ENCODE data around the gene TMEM9.

TMEM9 gene

GRCh38 chr1:201146626-201147390 lies 7.5 kb downstream of the TMEM9 start:
- no peak for DNase-seq (ENCODE audit: low read depth in 2 of 3, low spot score in 2 of 3)

DNA sequence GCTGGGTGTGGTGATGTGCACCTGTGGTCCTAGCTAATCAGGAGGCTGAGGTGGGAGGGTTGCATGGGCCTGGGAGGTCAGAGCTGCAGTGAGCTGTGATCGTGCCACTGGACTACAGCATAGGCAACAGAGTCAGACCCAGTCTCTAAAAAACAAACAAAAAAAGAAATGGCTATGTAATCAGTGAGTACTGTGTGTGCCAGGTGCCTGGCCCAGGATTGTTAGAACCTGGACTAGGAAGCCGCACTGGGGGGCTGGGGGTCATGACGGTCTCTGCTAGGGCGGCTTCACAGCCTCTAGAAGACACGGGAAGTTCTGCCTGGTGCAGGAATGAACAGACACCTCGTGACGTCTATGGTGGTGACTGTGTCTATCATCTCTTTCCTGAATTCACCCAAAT lies 8.5 kb downstream of the TMEM9 start:
- no peak for DNase-seq (ENCODE audit: low read depth in 2 of 3, low spot score in 2 of 3)

DNA sequence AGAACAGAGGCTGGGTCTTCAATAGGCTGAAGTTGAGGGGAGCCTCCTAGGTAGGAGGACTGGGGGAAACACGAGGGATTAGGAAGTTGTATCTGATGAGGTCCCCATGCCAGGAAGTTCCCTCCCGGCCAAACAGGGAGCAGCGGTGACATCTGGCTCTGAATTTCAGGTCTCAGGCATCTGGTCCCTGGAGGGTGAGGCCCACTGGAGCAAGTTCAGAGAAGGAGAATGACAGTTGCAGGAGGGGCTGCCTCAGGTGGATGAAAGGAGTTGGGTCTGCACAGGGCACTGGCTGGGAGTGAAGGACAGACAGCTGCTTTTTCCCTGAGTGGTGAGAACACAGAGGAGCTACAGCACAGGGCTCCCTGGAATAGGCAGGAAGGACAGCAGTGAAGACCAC lies 9.1 kb downstream of the TMEM9 start:
- no peak for DNase-seq (ENCODE audit: low read depth in 2 of 3, low spot score in 2 of 3)

DNA sequence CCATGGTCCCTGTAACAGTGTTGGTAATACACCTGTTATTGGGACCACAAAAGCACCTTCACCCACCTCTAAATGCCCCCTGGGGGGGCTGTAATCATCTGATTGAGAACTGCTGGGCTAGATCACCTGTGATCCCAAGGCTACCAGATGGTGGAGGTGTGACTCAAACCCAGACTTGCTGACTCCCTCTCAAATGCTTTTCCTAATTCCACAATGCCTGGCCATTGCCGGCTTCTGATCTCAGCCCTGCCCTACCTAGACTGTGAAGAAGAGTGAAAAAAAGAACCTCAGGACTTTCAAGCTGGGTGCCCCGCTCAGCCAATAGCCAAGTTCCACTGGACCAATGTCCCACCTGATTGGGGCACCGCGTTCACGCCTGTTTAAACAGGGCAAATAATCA lies 9.6 kb downstream of the TMEM9 start:
- DNase-seq (ENCODE audit: low read depth in 2 of 3, low spot score in 2 of 3), result no peak

GRCh38 chr1:201143726-201144635 lies 10.3 kb downstream of the TMEM9 start:
- DNase-seq (ENCODE audit: low read depth in 2 of 3, low spot score in 2 of 3), result no peak

GRCh38 chr1:201142849-201143725 lies 11.2 kb downstream of the TMEM9 start:
- DNase-seq (ENCODE audit: low read depth in 2 of 3, low spot score in 2 of 3), result no peak

DNA sequence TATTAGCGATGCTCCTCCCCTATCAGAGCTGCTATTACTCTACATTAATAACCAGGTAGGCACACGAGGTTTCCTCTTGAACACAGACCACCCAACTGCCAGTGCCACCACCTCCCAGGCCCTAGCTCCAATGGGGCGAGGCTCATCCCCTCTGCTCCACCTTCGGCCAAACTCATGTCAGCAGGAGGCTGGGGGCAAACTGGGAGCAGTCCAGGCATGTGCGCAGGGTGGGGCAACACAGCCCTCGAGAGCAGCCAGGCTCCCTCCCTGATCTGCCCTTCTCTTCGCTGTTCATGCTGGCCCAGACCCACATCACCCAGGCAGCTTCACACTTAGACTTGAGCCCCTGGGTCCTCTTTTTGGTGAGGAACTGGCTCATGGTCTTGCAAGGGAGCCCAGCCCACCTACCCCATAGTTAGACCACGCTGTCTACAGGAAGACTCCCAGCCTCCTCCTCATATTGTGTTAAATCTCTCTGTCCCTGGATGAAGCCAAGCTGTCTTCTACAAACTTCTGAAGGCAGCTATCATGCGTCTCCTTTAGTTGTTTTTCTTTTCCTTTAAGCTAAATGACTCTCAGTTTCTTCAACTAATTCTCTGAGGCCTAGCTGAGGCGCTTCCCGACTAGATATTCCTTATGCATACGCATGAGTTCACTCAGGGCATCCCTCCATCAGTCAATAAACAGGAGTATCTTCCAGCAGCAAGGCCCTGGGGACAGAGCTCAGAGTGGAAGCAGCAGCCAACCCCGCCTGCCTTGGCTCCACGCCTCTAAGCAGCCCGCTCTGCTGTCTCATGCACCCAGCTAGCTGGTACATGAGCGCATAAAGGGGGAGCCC lies 12.0 kb downstream of the TMEM9 start:
- no peak for DNase-seq (ENCODE audit: low read depth in 2 of 3, low spot score in 2 of 3)

- no peak for DNase-seq (ENCODE audit: low read depth in 2 of 3, low spot score in 2 of 3)
Observed at GRCh38 chr1:201141418-201141817, 12.9 kb downstream of the TMEM9 start.

DNA sequence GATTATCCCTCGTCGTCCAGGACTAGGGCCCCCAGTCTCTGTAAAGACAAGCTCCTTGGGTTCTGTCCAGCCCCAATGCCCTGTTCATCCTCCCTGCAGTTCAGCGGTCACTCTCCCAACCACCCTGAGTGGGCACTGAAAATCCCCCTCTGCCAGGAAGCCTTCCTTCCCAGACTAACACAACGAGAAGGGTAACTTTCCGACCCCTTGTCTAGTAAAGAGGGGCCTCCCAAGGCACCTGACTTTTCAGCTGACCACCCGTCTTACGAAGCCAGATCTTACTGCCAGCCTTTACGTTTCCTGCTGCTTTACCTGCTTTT lies 13.4 kb downstream of the TMEM9 start:
- no peak for DNase-seq (ENCODE audit: low read depth in 2 of 3, low spot score in 2 of 3)

DNA sequence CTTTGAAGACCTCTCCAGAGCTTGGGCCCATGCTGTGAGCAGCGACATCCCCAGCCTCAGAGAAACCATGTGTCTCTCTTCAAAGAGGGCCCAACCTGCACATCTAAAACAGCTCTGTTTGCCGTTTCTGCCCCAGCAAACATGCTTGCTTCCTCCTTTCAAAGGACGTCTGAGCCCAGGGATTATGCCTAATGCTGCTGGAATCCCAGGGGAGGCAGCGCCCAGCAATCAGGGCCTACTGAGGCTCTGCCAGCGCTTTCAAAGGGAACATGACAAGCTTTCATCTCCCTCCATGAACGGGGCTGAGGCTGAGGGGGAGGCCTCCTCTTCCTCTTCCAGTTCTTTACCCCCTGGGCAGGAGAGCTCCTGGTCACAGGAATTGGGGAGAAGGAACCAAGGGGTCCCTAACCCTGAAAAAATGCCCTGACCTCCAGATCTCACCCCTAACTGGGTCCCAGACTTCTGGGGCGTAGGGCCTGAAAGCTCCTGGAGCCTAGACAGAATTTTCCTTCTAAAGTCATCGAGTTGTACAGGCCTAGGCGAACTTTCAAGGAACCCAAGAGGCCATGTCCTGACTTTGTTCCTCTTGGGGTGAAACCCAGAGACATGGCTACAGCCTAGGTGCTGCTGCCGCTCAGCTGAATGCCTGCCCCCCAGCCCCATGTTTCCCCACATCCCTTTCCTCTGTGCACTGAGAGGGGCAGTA lies 13.9 kb downstream of the TMEM9 start:
- DNase-seq (ENCODE audit: low read depth in 2 of 3, low spot score in 2 of 3), result no peak

DNA sequence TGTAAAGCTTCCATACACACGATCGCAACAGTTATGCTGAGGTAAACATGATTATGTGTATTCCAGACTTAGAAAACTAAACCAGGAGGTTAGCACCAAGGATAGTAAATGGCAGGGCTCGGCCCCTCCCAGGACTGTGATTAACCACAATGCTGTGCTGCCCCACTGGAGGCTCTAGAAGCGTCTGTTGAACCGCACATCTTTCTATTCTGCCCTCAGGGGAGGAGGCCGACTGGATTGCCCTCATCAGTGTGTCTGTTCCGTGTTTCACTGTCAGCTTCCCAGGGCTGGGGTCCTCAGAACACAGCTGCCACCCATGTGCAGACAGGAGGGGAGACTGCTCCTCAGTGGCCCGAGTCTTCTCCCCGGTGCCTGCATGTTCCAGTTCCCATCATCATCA lies 14.5 kb downstream of the TMEM9 start:
- DNase-seq (ENCODE audit: low read depth in 2 of 3, low spot score in 2 of 3), result no peak

DNA sequence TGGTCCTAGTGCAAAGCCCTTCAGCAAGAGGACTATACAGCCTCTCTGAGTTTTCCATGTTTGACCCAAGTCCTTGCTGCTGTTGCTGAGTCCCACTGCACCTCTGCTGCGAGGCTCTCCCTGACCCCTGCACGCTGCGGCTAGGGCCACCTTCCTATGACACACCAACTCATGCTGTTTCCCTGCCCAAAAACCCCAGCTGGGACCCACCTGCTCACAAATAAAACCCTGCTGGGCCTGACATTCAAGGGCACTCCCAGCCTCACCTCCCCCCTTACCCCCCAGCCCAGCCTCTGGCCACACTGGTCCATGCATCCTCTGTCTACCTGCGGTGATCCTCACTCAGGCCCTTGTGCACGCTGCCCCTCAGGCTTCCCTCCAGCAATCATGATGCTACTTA lies 15.0 kb downstream of the TMEM9 start:
- DNase-seq (ENCODE audit: low read depth in 2 of 3, low spot score in 2 of 3), result no peak

- no peak for DNase-seq (ENCODE audit: low read depth in 2 of 3, low spot score in 2 of 3)
Observed at GRCh38 chr1:201138311-201138840, 15.9 kb downstream of the TMEM9 start.

GRCh38 chr1:201137579-201138310 lies 16.5 kb downstream of the TMEM9 start:
- DNase-seq (ENCODE audit: low read depth in 2 of 3, low spot score in 2 of 3), result no peak

DNA sequence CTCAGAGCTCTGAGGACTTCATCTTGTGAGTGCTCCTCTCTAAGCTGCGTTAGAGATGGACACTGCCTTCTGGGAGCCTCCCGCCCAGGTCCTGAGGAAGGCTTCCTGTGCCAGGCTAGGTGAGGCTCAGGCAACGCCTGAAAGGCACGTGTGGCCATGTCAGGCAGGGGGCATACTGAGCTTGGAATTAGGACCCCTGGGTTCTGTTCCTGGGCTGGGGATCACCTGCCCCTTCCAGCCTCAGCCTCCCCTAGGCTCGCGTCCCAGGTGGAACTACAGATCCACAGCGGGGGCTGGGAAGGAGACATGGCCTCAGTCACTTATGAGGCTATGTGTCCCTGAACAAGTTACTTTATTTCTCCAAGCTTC lies 17.3 kb downstream of the TMEM9 start:
- DNase-seq (ENCODE audit: low read depth in 2 of 3, low spot score in 2 of 3), result no peak

- no peak for DNase-seq (ENCODE audit: low read depth in 2 of 3, low spot score in 2 of 3)
Observed at GRCh38 chr1:201136355-201137023, 17.8 kb downstream of the TMEM9 start.

DNA sequence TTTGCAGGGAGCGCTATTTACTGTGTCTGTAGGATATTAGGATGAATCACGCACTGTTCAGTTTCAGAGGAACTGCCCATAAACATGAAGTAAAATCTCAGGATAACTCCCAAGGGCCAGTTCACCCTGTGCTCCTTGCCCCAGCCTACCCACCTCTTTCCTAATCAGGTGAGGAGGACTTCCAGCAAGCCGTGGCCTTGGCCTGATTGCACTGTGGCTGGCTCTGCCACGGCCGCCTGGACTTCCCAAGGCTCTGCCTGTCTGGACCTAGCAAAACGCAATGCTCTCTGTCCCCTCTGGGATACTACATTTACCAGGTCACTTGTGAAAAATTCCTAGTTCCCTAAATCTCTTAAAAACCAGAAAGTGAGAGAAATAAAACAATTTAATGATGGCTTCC lies 19.9 kb downstream of the TMEM9 start:
- no peak for DNase-seq (ENCODE audit: low read depth in 2 of 3, low spot score in 2 of 3)

DNA sequence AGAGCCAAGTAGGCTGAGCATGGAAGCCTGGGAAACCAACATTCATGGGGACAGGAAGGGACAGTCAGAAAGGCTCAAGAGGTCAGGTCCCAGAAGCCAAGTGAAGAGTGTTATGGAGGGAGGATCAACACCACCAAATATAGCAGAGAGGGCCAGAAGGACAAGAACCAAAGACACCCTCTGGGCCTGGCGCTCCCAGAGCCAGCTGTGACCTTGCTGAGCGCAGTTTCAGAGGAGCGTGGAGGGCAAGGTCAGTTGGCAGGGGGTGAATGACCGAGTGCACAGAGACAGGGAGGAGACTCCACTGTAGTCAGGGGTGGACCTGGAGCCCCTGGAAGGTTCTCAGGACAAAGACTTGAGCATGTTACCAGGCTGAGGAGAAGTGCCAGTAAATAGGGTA lies 22.9 kb downstream of the TMEM9 start:
- no peak for DNase-seq (ENCODE audit: low read depth in 2 of 3, low spot score in 2 of 3)

DNA sequence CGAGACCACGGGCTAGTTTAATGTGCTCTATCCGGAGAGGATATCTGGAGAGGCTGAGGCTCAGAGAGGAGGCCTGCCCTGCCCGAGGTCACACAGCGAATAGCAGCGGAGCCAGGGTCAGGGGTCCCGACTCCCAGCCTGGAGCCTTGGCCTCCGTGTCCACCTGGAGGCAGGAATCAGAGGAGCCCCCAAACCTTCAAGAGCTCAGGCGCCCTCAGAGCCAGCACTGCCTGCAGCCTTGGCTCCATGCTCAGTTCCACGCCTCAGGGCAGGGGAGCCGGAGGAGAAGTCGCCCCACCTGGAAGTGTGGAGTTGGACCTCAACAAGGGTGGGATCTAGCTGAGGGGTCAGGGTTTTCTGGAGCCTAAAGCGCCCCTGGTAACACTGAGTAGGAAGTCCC lies 25.3 kb downstream of the TMEM9 start:
- DNase-seq (ENCODE audit: low read depth in 2 of 3, low spot score in 2 of 3), result no peak
